H9 (cell line): ENCODE data around the gene SFI1. TPM values are rescaled to one million over a fixed set of nuclear protein-coding genes. Genes with fewer than 3 reads are reported as not detected.

Experiments
- DNase-seq: peaks from one replicate; pipeline ENCODE4 v3.0.0-alpha.2; 2017
- H2AFZ ChIP-seq: one replicate; pipeline ENCODE4 v1.6.1; 2013; ENCODE audit warnings: mild to moderate bottlenecking, low read length, control low read depth, moderate library complexity
- H2AK5ac ChIP-seq: 2 replicates; pipeline ENCODE4 v1.6.1; 2013; ENCODE audit warnings: low read length, control low read depth, mixed read lengths; ENCODE audit not compliant: insufficient read length
- H2BK120ac ChIP-seq: one replicate; pipeline ENCODE4 v1.6.1; 2013; ENCODE audit warnings: low read depth, mild to moderate bottlenecking, low read length, control low read depth, inconsistent platforms; ENCODE audit not compliant: poor library complexity, severe bottlenecking
- H2BK12ac ChIP-seq: 2 replicates; pipeline ENCODE4 v1.6.1; 2013; ENCODE audit warnings: low read length, control low read depth, mixed read lengths, low read depth; ENCODE audit not compliant: insufficient read length
- H2BK15ac ChIP-seq: 2 replicates; pipeline ENCODE4 v1.6.1; 2013; ENCODE audit warnings: low read depth, low read length, control low read depth
- H2BK20ac ChIP-seq: one replicate; pipeline ENCODE4 v1.6.1; 2013; ENCODE audit warnings: low read depth, mild to moderate bottlenecking, low read length, control low read depth, inconsistent platforms; ENCODE audit not compliant: poor library complexity, severe bottlenecking
- H2BK5ac ChIP-seq: 2 replicates; pipeline ENCODE4 v1.6.1; 2013; ENCODE audit warnings: low read length, control low read depth, mixed read lengths; ENCODE audit not compliant: insufficient read length
- H3K14ac ChIP-seq: 2 replicates; pipeline ENCODE4 v1.6.1; 2013; ENCODE audit warnings: low read length, control low read depth; ENCODE audit not compliant: insufficient read depth
- H3K18ac ChIP-seq: 2 replicates; pipeline ENCODE4 v1.6.1; 2013; ENCODE audit warnings: low read depth, mild to moderate bottlenecking, mixed read lengths, low read length, control low read depth; ENCODE audit not compliant: insufficient read length
- H3K23ac ChIP-seq: 2 replicates; pipeline ENCODE4 v1.6.1; 2013; ENCODE audit warnings: low read length, control low read depth, mixed read lengths, low read depth; ENCODE audit not compliant: insufficient read length
- H3K23me2 ChIP-seq: 2 replicates; pipeline ENCODE4 v1.6.1; 2013; ENCODE audit warnings: low read depth, mild to moderate bottlenecking, mixed read lengths, low read length, control low read depth; ENCODE audit not compliant: insufficient read length, poor library complexity, severe bottlenecking
- H3K27ac ChIP-seq: 2 replicates; pipeline ENCODE4 v1.5.1; 2013; ENCODE audit warnings: low read length, control low read depth, mixed read lengths, low read depth; ENCODE audit not compliant: insufficient read length
- H3K27me3 ChIP-seq: 2 replicates; pipeline ENCODE4 v1.6.1; 2013; ENCODE audit warnings: low read length, control low read depth, inconsistent platforms; ENCODE audit not compliant: insufficient read depth
- H3K4ac ChIP-seq: 2 replicates; pipeline ENCODE4 v1.6.1; 2013; ENCODE audit warnings: low read depth, mild to moderate bottlenecking, control low read depth, inconsistent platforms, low read length, moderate library complexity
- H3K4me1 ChIP-seq: 2 replicates; pipeline ENCODE4 v1.6.1; 2013; ENCODE audit warnings: low read length, control low read depth, inconsistent platforms; ENCODE audit not compliant: insufficient read depth
- H3K4me2 ChIP-seq: 2 replicates; pipeline ENCODE4 v1.6.1; 2013; ENCODE audit warnings: low read length, control low read depth, mixed read lengths; ENCODE audit not compliant: insufficient read length, insufficient read depth
- H3K56ac ChIP-seq: 2 replicates; pipeline ENCODE4 v1.6.1; 2013; ENCODE audit warnings: low read depth, mild to moderate bottlenecking, mixed read lengths, low read length, control low read depth; ENCODE audit not compliant: insufficient read length
- H3K79me1 ChIP-seq: 2 replicates; pipeline ENCODE4 v1.6.1; 2013; ENCODE audit warnings: low read depth, mild to moderate bottlenecking, moderate library complexity, low read length, control low read depth, inconsistent platforms; ENCODE audit not compliant: insufficient read depth, poor library complexity, severe bottlenecking
- H3K79me2 ChIP-seq: 2 replicates; pipeline ENCODE4 v1.6.1; 2013; ENCODE audit warnings: low read length, control low read depth, inconsistent platforms; ENCODE audit not compliant: insufficient read depth
- H3K9ac ChIP-seq: 2 replicates; pipeline ENCODE4 v1.6.1; 2013; ENCODE audit warnings: low read length, control low read depth, mixed read lengths; ENCODE audit not compliant: insufficient read length; ENCODE audit errors: extremely low read depth
- H3K9me3 ChIP-seq: one replicate; pipeline ENCODE4 v1.6.1; 2013; ENCODE audit warnings: low read depth, low read length, inconsistent platforms; ENCODE audit not compliant: control insufficient read depth
- H3T11ph ChIP-seq: one replicate; pipeline ENCODE4 v1.6.1; 2013; ENCODE audit warnings: mild to moderate bottlenecking, low read length, control low read depth, inconsistent platforms
- H4K20me1 ChIP-seq: one replicate; pipeline ENCODE4 v1.6.1; 2013; ENCODE audit not compliant: control insufficient read depth, insufficient read length, insufficient read depth
- H4K5ac ChIP-seq: 2 replicates; pipeline ENCODE4 v1.6.1; 2013; ENCODE audit warnings: low read depth, mild to moderate bottlenecking, mixed read lengths, low read length, control low read depth; ENCODE audit not compliant: insufficient read length
- H4K8ac ChIP-seq: replicated peaks from 2 replicates; pipeline ENCODE4 v1.6.1; 2013; ENCODE audit warnings: low read length, control low read depth, mixed read lengths, low read depth; ENCODE audit not compliant: insufficient read length
- H4K91ac ChIP-seq: 2 replicates; pipeline ENCODE4 v1.6.1; 2013; ENCODE audit warnings: low read depth, mild to moderate bottlenecking, moderate library complexity, mixed read lengths, low read length, control low read depth; ENCODE audit not compliant: insufficient read length
- H3K27ac Mint-ChIP-seq, 3 experiments: 2 replicates in 2 of 3; 3 replicates in 1 of 3; pipeline ENCODE4 v1.8.0; 2020 to 2021; ENCODE audit warnings: mixed read lengths in 3 of 3, mild to moderate bottlenecking in 1 of 3, moderate library complexity in 1 of 3
- H3K27me3 Mint-ChIP-seq: 2 replicates; pipeline ENCODE4 v1.8.0; 2021; ENCODE audit warnings: low read depth, mild to moderate bottlenecking, moderate library complexity, mixed read lengths
- H3K36me3 Mint-ChIP-seq, 3 experiments: 2 replicates in 2 of 3; 3 replicates in 1 of 3; pipeline ENCODE4 v1.8.0; 2020 to 2021; ENCODE audit warnings: low read depth in 3 of 3, mixed read lengths in 3 of 3; ENCODE audit not compliant: insufficient read depth in 1 of 3
- H3K4me1 Mint-ChIP-seq, 2 experiments: 2 replicates each; pipeline ENCODE4 v1.8.0; 2020; ENCODE audit warnings: mixed read lengths in 2 of 2
- H3K4me3 Mint-ChIP-seq, 2 experiments: 2 replicates in 1 of 2; 3 replicates in 1 of 2; pipeline ENCODE4 v1.8.0; 2020 to 2021; ENCODE audit warnings: mild to moderate bottlenecking in 2 of 2, mixed read lengths in 2 of 2, moderate library complexity in 1 of 2
- H3K9me3 Mint-ChIP-seq, 2 experiments: 2 replicates in 1 of 2; 3 replicates in 1 of 2; pipeline ENCODE4 v1.8.0; 2020; ENCODE audit warnings: mild to moderate bottlenecking in 2 of 2, mixed read lengths in 2 of 2, moderate library complexity in 1 of 2
- CTCF ChIP-seq: fragments of 200-600 bp; sonication (generic); conservative IDR thresholded peaks from 3 replicates; pipeline ENCODE4 v1.8.0; 2021; ENCODE audit warnings: antibody characterized with exemption, mild to moderate bottlenecking
- WGBS: extraction: QIAGEN DNeasy Blood & Tissue Kit; methylation state at CpG from one replicate; pipeline ENCODE4 v1.1.7; 2013; ENCODE audit warnings: missing lambda C conversion rate, low lambda C conversion rate, mixed read lengths; ENCODE audit not compliant: insufficient read length; ENCODE audit errors: extremely low coverage; 5-methylcytosine and 5-hydroxymethylcytosine counted together
- total RNA-seq: library from RNA; stranded (reverse); gene quantifications from 2 replicates; pipeline ENCODE4 v1.2.1, GENCODE V29; 2021

The SFI1 gene
- total RNA-seq, 1 experiment from 2014 or later = 26.4 TPM

- H3K9ac ChIP-seq = no peak overlapping the region
- H3K27ac ChIP-seq = no peak overlapping the region
- no peaks in the 10 kb centered on the region for H3K4me1 ChIP-seq
These were observed 158.1 kb downstream of the SFI1 start for GRCh38 chr22:31654408-31654807.

More at GRCh38 chr22:31654408-31654807, 158.1 kb downstream of the SFI1 start:
- Histone ChIP-seq H2AFZ (no peak overlapping the region), H3K4me2 (no peak overlapping the region), H3K14ac (no peak overlapping the region), H4K20me1 (no peaks in the 10 kb centered on the region), H3K4ac (no peak overlapping the region), H2BK12ac (no peak overlapping the region), H3K79me1 (peaks cover 7% of the 10 kb centered on the region), H3K23me2 (no peaks in the 10 kb centered on the region), H2BK15ac (no peak overlapping the region), H3K27me3 (no peaks in the 10 kb centered on the region), H3K79me2 (peaks cover 12% of the 10 kb centered on the region; the same call in 1 of the 2 replicates), H3K9me3 (no peaks in the 10 kb centered on the region), H4K91ac (no peak overlapping the region), H3K18ac (no peak overlapping the region), H2AK5ac (no peak overlapping the region), H2BK20ac (no peak overlapping the region), H3T11ph (no peak overlapping the region), H4K8ac (no peak overlapping the region), H4K5ac (no peak overlapping the region), H3K23ac (no peak overlapping the region), H3K56ac (no peak overlapping the region), H2BK120ac (no peak overlapping the region), H2BK5ac (no peak overlapping the region)
- no peaks in the 10 kb centered on the region for H3K9me3 Mint-ChIP-seq
- TF ChIP-seq CTCF = no peak
- no peak overlapping the region for H3K4me3 Mint-ChIP-seq
- peak overlapping the region in 1 of 3 experiments; percentile 30; a peak in 2 of 7 replicates for H3K27ac Mint-ChIP-seq
- no CpG with 5 or more reads among the region's 5 CpGs for WGBS
- H3K4me1 Mint-ChIP-seq = peaks cover 0 to 3% of the 10 kb centered on the region in 2 experiments; a peak in 1 of 4 replicates
- no peaks in the 10 kb centered on the region for H3K27me3 Mint-ChIP-seq
- no peak for DNase-seq
- peaks cover 4 to 11% (median 7%) of the 10 kb centered on the region in 3 experiments; a peak in 5 of 7 replicates for H3K36me3 Mint-ChIP-seq
